HepG2 (cell line): ENCODE results near the gene ANKRD11. TPM values are rescaled to one million over a fixed set of nuclear protein-coding genes. Genes with fewer than 3 reads are reported as not detected.

ENCODE experiments used
- ATF3 ChIP-seq: sonication (generic); formaldehyde crosslinking; IDR thresholded peaks from 2 replicates; pipeline ENCODE4 v1.4.0; 2020; ENCODE audit warnings: missing genetic modification reagents
- CENPX ChIP-seq: sonication (generic); formaldehyde crosslinking; IDR thresholded peaks from 2 replicates; pipeline ENCODE4 v1.9.0; 2021; ENCODE audit warnings: mild to moderate bottlenecking, missing genetic modification reagents, moderate library complexity
- EHMT2 ChIP-seq: fragments of 200-600 bp; sonication (generic); IDR thresholded peaks from 2 replicates; pipeline ENCODE4 v1.7.0; 2017; ENCODE audit warnings: antibody characterized with exemption, low read depth, low read length, borderline replicate concordance
- FOXM1 ChIP-seq: sonication (generic); formaldehyde crosslinking; IDR thresholded peaks from 2 replicates; pipeline ENCODE4 v1.5.0; 2020; ENCODE audit warnings: missing genetic modification reagents
- GABPA ChIP-seq, 2 experiments: IDR thresholded peaks; 2 replicates each; pipeline ENCODE4 v1.6.1; 2011 to 2016; ENCODE audit warnings: low read depth in 2 of 2, low read length in 1 of 2, missing biosample characterization in 1 of 2, missing genetic modification characterization in 1 of 2
- HNRNPUL1 ChIP-seq: fragments of 200-400 bp; formaldehyde crosslinking; IDR thresholded peaks from 2 replicates; pipeline ENCODE4 v1.6.1; 2017; ENCODE audit warnings: low read depth, mild to moderate bottlenecking, low read length, moderate library complexity
- KDM2A ChIP-seq: sonication (generic); formaldehyde crosslinking; IDR thresholded peaks from 2 replicates; pipeline ENCODE4 v1.4.0; 2020; ENCODE audit warnings: low read depth, missing genetic modification reagents, borderline replicate concordance
- MAZ ChIP-seq, 2 experiments: sonication (generic) in 1 of 2; formaldehyde crosslinking in 1 of 2; IDR thresholded peaks; 2 replicates each; pipeline versions ENCODE4 v1.5.0 to v1.6.1; 2012 to 2020; ENCODE audit warnings: low read depth in 2 of 2, mild to moderate bottlenecking in 2 of 2, borderline replicate concordance in 1 of 2, improper control_type of control experiment in 1 of 2, low read length in 1 of 2, missing genetic modification reagents in 1 of 2, moderate library complexity in 1 of 2
- MZF1 ChIP-seq: sonication (generic); formaldehyde crosslinking; IDR thresholded peaks from 2 replicates; pipeline ENCODE4 v1.8.1; 2023; ENCODE audit warnings: mild to moderate bottlenecking, missing genetic modification reagents, borderline replicate concordance
- PHF21A ChIP-seq: sonication (generic); formaldehyde crosslinking; IDR thresholded peaks from 2 replicates; pipeline ENCODE4 v1.5.0; 2020; ENCODE audit warnings: mild to moderate bottlenecking, missing genetic modification reagents
- PLSCR1 ChIP-seq: sonication (generic); formaldehyde crosslinking; IDR thresholded peaks from 2 replicates; pipeline ENCODE4 v1.5.0; 2020; ENCODE audit warnings: missing genetic modification reagents, mild to moderate bottlenecking, borderline replicate concordance
- SKIL ChIP-seq: sonication (generic); formaldehyde crosslinking; IDR thresholded peaks from 2 replicates; pipeline ENCODE4 v1.8.0; 2022; ENCODE audit warnings: missing genetic modification reagents, mild to moderate bottlenecking, moderate library complexity, borderline replicate concordance
- SMAD1 ChIP-seq: sonication (generic); formaldehyde crosslinking; IDR thresholded peaks from 2 replicates; pipeline ENCODE4 v1.4.0; 2020; ENCODE audit warnings: missing genetic modification reagents, low read depth, mild to moderate bottlenecking, borderline replicate concordance
- TFDP1 ChIP-seq: IDR thresholded peaks from 2 replicates; pipeline ENCODE4 v1.6.1; 2016; ENCODE audit warnings: missing compliant biosample characterization, missing genetic modification reagents, borderline replicate concordance
- TRIM22 ChIP-seq: fragments of 450-650 bp; IDR thresholded peaks from 2 replicates; pipeline ENCODE4 v1.6.1; 2017
- ZBTB2 ChIP-seq: sonication (generic); formaldehyde crosslinking; IDR thresholded peaks from 2 replicates; pipeline ENCODE4 v1.8.0; 2022; ENCODE audit warnings: low read depth, missing genetic modification reagents
- ZC3H4 ChIP-seq: sonication (generic); formaldehyde crosslinking; IDR thresholded peaks from 2 replicates; pipeline ENCODE4 v1.4.0; 2020; ENCODE audit warnings: missing genetic modification reagents, borderline replicate concordance
- ZFP37 ChIP-seq: sonication (generic); formaldehyde crosslinking; IDR thresholded peaks from 2 replicates; pipeline ENCODE4 v1.4.0; 2020; ENCODE audit warnings: missing genetic modification reagents, borderline replicate concordance
- ZFX ChIP-seq: sonication (generic); formaldehyde crosslinking; IDR thresholded peaks from 2 replicates; pipeline ENCODE4 v1.4.0; 2020; ENCODE audit warnings: mild to moderate bottlenecking, low read depth, missing genetic modification reagents, moderate library complexity
- ZNF550 ChIP-seq: sonication (generic); formaldehyde crosslinking; IDR thresholded peaks from 2 replicates; pipeline ENCODE4 v1.4.0; 2020; ENCODE audit warnings: mild to moderate bottlenecking, missing genetic modification reagents, borderline replicate concordance
- ZNF605 ChIP-seq: sonication (generic); formaldehyde crosslinking; IDR thresholded peaks from 2 replicates; pipeline ENCODE4 v1.8.0; 2022; ENCODE audit warnings: mild to moderate bottlenecking, missing genetic modification reagents
- ZNF776 ChIP-seq: sonication (generic); formaldehyde crosslinking; IDR thresholded peaks from 2 replicates; pipeline ENCODE4 v1.4.0; 2020; ENCODE audit warnings: mild to moderate bottlenecking, missing genetic modification reagents
- polyA plus RNA-seq, 8 experiments: library from polyadenylated mRNA; depleted of rRNA in 3 of 8; stranded (reverse) in 7 of 8; unstranded in 1 of 8; fragments of >200 nt; fragmentation: Illumina TruSeq in 4 of 8; extraction: Trizol in 4 of 8; gene quantifications; 2 replicates each; pipeline versions ENCODE4 v1.2.1 to v1.2.3, GENCODE V29; 2011 to 2016; ENCODE audit warnings: low read depth in 4 of 8, missing spikeins in 1 of 8, mixed read lengths in 1 of 8; ENCODE audit not compliant: insufficient read depth in 1 of 8
- total RNA-seq, 5 experiments: library from RNA; depleted of rRNA; stranded (reverse); fragments of >200 nt; fragmentation: Illumina TruSeq; extraction: Trizol; gene quantifications; 2 replicates each; pipeline ENCODE4 v1.2.3, GENCODE V29; 2016; ENCODE audit warnings: low read depth in 1 of 5

Gene ANKRD11
- total and polyA plus RNA-seq, 2 of the 13 experiments (the other 11 are each of a cell fraction or from before 2014, with no cell fraction given): 21.4 to 38.4 TPM

- no peak for TF ChIP-seq FOXM1 (CRISPR knock-in tag)
- no peak for TF ChIP-seq SKIL (CRISPR knock-in tag)
- no peak for TF ChIP-seq SMAD1
- TF ChIP-seq HNRNPUL1: no peak
- TF ChIP-seq CENPX: no peak
- peak; percentile 20; the same call in 1 of the 2 replicates for TF ChIP-seq TFDP1 (CRISPR knock-in tag)
- no peak for TF ChIP-seq ZC3H4 (CRISPR knock-in tag)
- no peak for TF ChIP-seq MZF1 (CRISPR knock-in tag)
- no peak for TF ChIP-seq PLSCR1
- no peak for TF ChIP-seq EHMT2
- TF ChIP-seq MAZ (IDR thresholded peaks at IDR 0.05; ENCODE audit: borderline replicate concordance, low read depth, low read length): no peak
- no peak for TF ChIP-seq MAZ (CRISPR knock-in tag; IDR thresholded peaks at IDR 0.05; ENCODE audit: low read depth)
- TF ChIP-seq PHF21A (CRISPR knock-in tag): peak; percentile 47; the same call in 1 of the 2 replicates
- TF ChIP-seq ZFX (CRISPR knock-in tag): peak; percentile 60; the same call in 1 of the 2 replicates
- TF ChIP-seq TRIM22: no peak
- no peak for TF ChIP-seq ZFP37
- peak; percentile 49; the same call in 1 of the 2 replicates for TF ChIP-seq ATF3
- no peak for TF ChIP-seq ZNF605 (CRISPR knock-in tag)
- no peak for TF ChIP-seq ZNF550
- no peak for TF ChIP-seq KDM2A
- TF ChIP-seq ZNF776 (CRISPR knock-in tag): no peak
- no peak for TF ChIP-seq ZBTB2 (CRISPR knock-in tag)
- no peak for TF ChIP-seq GABPA (IDR thresholded peaks at IDR 0.05; ENCODE audit: low read depth, low read length)
- no peak; the same call in 1 of the 2 replicates for TF ChIP-seq GABPA (CRISPR knock-in tag; IDR thresholded peaks at IDR 0.05; ENCODE audit: low read depth)
Measured at GRCh38 chr16:89338863-89339262, 151.5 kb downstream of the ANKRD11 start (continued).
